B cell (primary cell): ENCODE results near the gene CACNA1D.

ENCODE experiments used
- CTCF ChIP-seq: fragments of 200-600 bp; IDR thresholded peaks from one replicate; pipeline ENCODE4 v1.8.0; 2022; ENCODE audit warnings: antibody characterized with exemption, mild to moderate bottlenecking
- EZH2 ChIP-seq: IDR thresholded peaks from 2 replicates; pipeline ENCODE4 v1.6.1; 2012; ENCODE audit warnings: borderline replicate concordance, low read depth, mild to moderate bottlenecking, moderate library complexity, low read length; ENCODE audit not compliant: insufficient read depth, poor library complexity, severe bottlenecking

GRCh38 chr3:53690521-53690920, 196.1 kb downstream of the CACNA1D start:
- TF ChIP-seq CTCF: no peak
- TF ChIP-seq EZH2: no peak
